ES-I3 (cell line): ENCODE measurements around the gene MLLT1.

ENCODE experiments used
- H3K36me3 ChIP-seq: 2 replicates; pipeline ENCODE4 v1.6.1; 2013; ENCODE audit warnings: mild to moderate bottlenecking, low read length, control low read depth, moderate library complexity; ENCODE audit not compliant: insufficient read depth
- H3K4me1 ChIP-seq: 2 replicates; pipeline ENCODE4 v1.6.1; 2013; ENCODE audit warnings: mild to moderate bottlenecking, control low read depth, low read length; ENCODE audit not compliant: insufficient read depth
- H3K9ac ChIP-seq: 2 replicates; pipeline ENCODE4 v1.6.1; 2013; ENCODE audit warnings: low read depth, mild to moderate bottlenecking, low read length, moderate library complexity
- H3K9me3 ChIP-seq: 2 replicates; pipeline ENCODE4 v1.6.1; 2013; ENCODE audit warnings: mild to moderate bottlenecking, low read length, moderate library complexity; ENCODE audit not compliant: control insufficient read depth, insufficient read depth

MLLT1 gene

GRCh38 chr19:6185835-6186834, 93.6 kb downstream of the MLLT1 start:
- Histone ChIP-seq H3K4me1 (no peaks in the 10 kb centered on the region), H3K36me3 (no peaks in the 10 kb centered on the region), H3K9ac (no peak overlapping the region), H3K9me3 (peaks cover 18% of the 10 kb centered on the region)

DNA sequence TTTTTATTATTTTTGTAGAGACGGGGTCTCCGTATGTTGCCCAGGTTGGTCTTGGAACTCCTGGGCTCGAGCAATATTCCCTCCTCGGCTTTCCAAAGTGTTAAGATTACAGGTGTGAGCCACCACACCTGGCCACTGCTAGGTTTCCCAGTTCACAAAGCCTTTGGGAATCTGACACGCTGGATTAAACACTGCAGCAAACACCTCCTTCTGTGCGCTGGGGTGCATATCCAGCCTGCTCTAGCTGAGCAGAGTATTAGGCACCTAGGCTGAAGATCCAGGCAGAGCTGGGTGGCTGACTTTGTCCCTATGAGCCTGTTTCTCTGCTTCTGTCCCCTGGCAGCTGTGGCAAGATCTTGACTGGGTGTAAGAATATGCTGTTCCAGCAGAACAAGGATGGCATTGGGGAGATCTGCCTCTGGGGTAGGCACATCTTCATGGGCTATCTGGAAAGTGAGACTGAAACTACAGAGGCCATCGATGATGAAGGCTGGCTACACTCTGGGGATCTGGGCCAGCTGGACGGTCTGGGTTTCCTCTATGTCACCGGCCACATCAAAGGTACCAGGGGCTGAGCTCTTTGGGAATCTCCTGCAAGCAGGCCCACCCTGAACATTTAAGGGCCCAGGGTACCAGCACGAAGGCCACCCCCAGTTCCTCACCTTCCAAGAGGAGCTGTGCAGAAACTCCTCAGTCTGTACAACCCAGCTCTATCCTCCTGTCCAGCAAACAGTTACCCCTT, 94.5 kb downstream of the MLLT1 start:
- Histone ChIP-seq H3K9me3 (peaks cover 13% of the 10 kb centered on the region), H3K36me3 (no peaks in the 10 kb centered on the region), H3K9ac (no peak overlapping the region), H3K4me1 (no peaks in the 10 kb centered on the region)

DNA sequence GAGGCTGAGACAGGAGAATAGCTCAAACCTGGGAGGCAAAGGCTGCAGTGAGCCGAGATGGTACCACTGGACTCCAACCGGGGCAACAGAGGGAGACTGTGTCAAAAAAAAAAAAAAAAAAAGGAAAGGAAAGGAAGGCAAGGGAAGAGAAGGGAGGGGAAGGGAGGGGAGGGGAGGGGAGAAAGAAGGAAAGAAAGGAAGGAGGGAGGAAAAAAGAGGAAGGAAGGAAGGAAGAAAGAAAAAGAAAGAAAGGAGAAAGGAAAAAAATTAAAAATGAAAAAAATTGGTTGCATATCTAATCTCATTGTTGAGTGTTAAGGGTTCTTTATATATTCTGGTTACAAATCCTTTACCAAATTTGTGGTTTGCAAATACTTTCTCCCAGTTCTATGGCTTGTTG, 98.7 kb downstream of the MLLT1 start:
- Histone ChIP-seq H3K9ac (no peak overlapping the region), H3K36me3 (no peaks in the 10 kb centered on the region), H3K4me1 (no peaks in the 10 kb centered on the region), H3K9me3 (0 out of 2 replicates have a peak, but pooled peaks cover 2% of the 10 kb centered on the region)

- Histone ChIP-seq H3K9me3 (peaks cover 7% of the 10 kb centered on the region; the same call in 1 of the 2 replicates), H3K9ac (no peak overlapping the region), H3K4me1 (no peaks in the 10 kb centered on the region), H3K36me3 (no peaks in the 10 kb centered on the region)
Observed at GRCh38 chr19:6173190-6173589, 106.6 kb downstream of the MLLT1 start.

DNA sequence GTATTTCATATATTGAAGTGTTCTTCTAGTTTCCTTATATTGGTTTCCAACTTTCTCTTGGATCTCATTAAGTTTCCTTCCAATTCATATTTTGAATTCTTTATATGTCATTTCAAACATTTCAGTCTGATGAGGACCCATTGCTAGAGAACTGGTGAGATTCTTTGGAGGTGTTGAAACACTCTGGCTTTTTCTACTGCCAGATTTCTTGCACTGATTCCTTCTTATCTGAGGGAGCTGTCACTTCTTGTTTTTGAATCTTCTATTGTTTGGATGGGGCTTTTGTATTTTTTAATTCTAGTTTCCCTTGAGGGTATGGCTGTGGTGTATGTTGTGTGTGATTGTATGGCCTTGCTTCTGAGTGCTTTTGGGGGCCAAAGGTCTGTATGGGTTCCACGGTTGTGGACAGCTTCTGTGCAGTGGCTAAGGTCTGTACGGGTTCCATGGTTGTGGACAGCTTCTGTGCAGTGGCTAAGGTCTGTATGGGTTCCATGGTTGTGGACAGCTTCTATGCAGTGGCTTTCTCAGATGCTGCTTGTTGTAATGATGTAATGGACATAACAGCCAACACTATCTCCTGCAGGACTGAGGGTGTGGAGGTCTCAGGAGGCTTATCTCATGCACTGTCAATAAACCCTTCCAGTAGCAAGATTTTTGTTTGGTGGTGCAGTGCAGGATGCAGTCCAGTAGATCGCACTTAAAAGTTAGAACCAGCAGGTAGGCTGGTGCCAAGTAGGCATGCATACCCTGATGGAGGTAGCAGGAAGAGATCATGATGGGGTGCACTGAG, 107.5 kb downstream of the MLLT1 start:
- H3K9ac ChIP-seq = no peak overlapping the region
- H3K9me3 ChIP-seq = peaks cover 7% of the 10 kb centered on the region; the same call in 1 of the 2 replicates
- no peaks in the 10 kb centered on the region for H3K4me1 ChIP-seq
- H3K36me3 ChIP-seq = no peaks in the 10 kb centered on the region

DNA sequence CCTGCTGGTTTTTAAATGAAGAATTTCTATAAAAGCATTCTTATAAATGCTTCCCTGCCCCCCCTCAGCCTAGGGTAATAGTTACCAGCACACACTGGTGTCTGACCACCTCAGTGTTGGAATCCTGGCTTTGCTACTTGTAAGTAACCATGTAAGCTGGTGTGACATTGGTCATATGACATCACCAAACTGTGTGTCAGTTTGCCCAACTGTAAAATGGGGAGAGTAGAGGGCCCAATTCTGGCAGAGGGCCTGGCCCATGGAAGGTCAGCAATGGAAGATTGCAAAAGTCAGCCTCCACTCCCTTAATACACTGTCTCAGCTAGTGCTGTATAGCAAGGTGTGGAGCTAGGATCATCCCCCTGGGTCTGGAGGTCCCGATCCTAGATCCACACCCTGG, 112.7 kb downstream of the MLLT1 start:
- no peaks in the 10 kb centered on the region for H3K36me3 ChIP-seq
- H3K9me3 ChIP-seq = peaks cover 6% of the 10 kb centered on the region; the same call in 1 of the 2 replicates
- H3K9ac ChIP-seq = no peak overlapping the region
- H3K4me1 ChIP-seq = no peaks in the 10 kb centered on the region

- Histone ChIP-seq H3K9ac (no peak overlapping the region), H3K4me1 (no peaks in the 10 kb centered on the region), H3K9me3 (no peaks in the 10 kb centered on the region; the same call in 1 of the 2 replicates), H3K36me3 (no peaks in the 10 kb centered on the region)
Observed at GRCh38 chr19:6164906-6165531, 114.8 kb downstream of the MLLT1 start.

GRCh38 chr19:6161271-6161850, 118.4 kb downstream of the MLLT1 start:
- H3K36me3 ChIP-seq = no peaks in the 10 kb centered on the region
- no peaks in the 10 kb centered on the region; the same call in 1 of the 2 replicates for H3K9me3 ChIP-seq
- no peak overlapping the region for H3K9ac ChIP-seq
- no peaks in the 10 kb centered on the region for H3K4me1 ChIP-seq
